ENCODE measurements around the gene PBX4. TPM values are rescaled to one million over a fixed set of nuclear protein-coding genes. Genes with fewer than 3 reads are reported as not detected.

PBX4 gene
- polyA plus RNA-seq, 3 donors from 2014 or later = 0.57 to 0.82 TPM; not detected in 1

DNA sequence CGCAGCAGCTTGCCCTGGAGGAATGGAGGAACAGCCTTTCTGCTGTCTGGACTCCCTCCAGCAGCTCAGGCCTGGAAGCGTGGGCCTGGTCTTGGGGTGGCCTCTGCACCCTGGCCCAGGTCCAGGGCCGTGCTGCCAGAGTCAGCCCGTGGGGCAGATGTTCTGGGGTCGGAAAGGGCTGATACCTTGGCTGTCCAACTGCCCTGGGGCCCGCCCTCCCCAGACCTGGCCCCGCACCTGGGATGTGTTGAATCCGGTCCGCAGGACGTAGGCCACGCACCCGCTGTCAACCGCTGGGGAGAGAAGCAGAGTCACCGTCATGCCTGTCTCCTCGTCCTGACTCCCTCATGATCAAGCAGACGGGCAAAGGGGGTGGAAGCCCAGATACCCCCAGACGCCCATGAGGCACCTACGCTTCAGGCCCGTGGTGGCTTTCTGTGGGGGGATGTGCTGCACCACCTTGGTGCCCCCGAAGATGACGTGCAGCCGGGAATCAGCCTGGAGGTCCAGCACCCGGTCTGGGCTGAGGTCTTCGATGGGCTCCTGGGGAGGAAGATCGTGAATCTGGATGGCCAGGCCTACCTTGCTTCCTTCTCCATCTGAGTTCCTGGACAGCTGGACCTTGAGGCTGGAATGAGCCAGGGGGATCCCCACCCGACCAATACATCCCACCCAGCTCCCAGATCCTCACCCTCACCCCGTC lies 37.3 kb upstream of the PBX4 start:
- no peaks in the 10 kb centered on the region for H3K9me3 Mint-ChIP-seq
- H3K27ac Mint-ChIP-seq = no peak overlapping the region
- DNase-seq = no peak
- H3K36me3 Mint-ChIP-seq = peaks cover 15 to 21% (median 18%) of the 10 kb centered on the region in 3 donors
- no peak overlapping the region for H3K4me3 Mint-ChIP-seq
- H3K27me3 Mint-ChIP-seq (ENCODE audit: low read depth in 3 of 3) = peaks cover 0 to 4% (median 2%) of the 10 kb centered on the region in 3 donors
- H3K4me1 Mint-ChIP-seq = peaks cover 0 to 5% of the 10 kb centered on the region in 2 donors

GRCh38 chr19:19655051-19655594 lies 36.6 kb upstream of the PBX4 start:
- no peak for DNase-seq
- H3K4me1 Mint-ChIP-seq = peaks cover 1 to 5% of the 10 kb centered on the region in 2 donors
- peaks cover 15 to 21% (median 18%) of the 10 kb centered on the region in 3 donors for H3K36me3 Mint-ChIP-seq
- H3K27me3 Mint-ChIP-seq (ENCODE audit: low read depth in 3 of 3) = peaks cover 0 to 6% (median 2%) of the 10 kb centered on the region in 3 donors
- H3K4me3 Mint-ChIP-seq = no peak overlapping the region
- H3K27ac Mint-ChIP-seq = no peak overlapping the region
- no peaks in the 10 kb centered on the region for H3K9me3 Mint-ChIP-seq

- peaks cover 1 to 5% of the 10 kb centered on the region in 2 donors for H3K4me1 Mint-ChIP-seq
Observed at GRCh38 chr19:19654441-19654840, 36.0 kb upstream of the PBX4 start.

DNA sequence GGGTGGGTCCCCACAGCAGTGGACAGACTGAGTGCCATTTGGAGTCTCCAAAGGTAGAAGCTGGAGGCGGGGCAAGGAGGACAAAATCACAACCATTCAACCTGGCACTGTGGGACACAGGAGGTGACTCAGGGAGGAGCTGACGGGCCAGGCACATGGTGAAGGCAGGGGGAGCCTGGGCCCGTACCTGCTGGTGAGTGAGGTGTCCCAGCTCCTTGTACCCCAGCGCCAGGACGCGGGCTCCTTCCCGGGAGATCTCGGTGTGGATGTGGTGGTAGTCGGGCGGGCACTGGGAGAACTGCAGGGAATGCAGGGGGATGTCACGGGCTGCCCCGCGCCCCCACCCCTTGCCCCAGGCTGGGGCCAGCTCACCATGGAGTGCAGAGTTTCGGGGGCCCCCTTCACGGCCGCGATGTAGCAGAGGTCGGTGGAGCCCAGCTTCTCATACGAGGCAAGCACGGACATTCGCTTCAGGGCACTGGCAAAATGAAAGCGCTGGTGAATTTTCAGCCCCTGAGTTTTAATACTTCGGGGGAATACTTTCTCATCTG lies 35.2 kb upstream of the PBX4 start:
- no peak for DNase-seq
- Mint-ChIP-seq H3K36me3 (peaks cover 18 to 21% (median 18%) of the 10 kb centered on the region in 3 donors), H3K27me3 (ENCODE audit: low read depth in 3 of 3) (peaks cover 0 to 6% (median 2%) of the 10 kb centered on the region in 3 donors), H3K4me1 (peaks cover 1 to 5% of the 10 kb centered on the region in 2 donors), H3K9me3 (no peaks in the 10 kb centered on the region), H3K4me3 (no peak overlapping the region), H3K27ac (no peak overlapping the region)

More at GRCh38 chr19:19654441-19654840, 36.0 kb upstream of the PBX4 start:
- peak overlapping the region in 1 of 6 donors; percentile 69 for H3K27ac Mint-ChIP-seq
- no peak overlapping the region for H3K4me3 Mint-ChIP-seq
- H3K27me3 Mint-ChIP-seq (ENCODE audit: low read depth in 3 of 3) = peaks cover 0 to 6% (median 2%) of the 10 kb centered on the region in 3 donors
- DNase-seq = no peak
- H3K9me3 Mint-ChIP-seq = no peaks in the 10 kb centered on the region
- H3K36me3 Mint-ChIP-seq = peaks cover 15 to 21% (median 18%) of the 10 kb centered on the region in 3 donors

DNA sequence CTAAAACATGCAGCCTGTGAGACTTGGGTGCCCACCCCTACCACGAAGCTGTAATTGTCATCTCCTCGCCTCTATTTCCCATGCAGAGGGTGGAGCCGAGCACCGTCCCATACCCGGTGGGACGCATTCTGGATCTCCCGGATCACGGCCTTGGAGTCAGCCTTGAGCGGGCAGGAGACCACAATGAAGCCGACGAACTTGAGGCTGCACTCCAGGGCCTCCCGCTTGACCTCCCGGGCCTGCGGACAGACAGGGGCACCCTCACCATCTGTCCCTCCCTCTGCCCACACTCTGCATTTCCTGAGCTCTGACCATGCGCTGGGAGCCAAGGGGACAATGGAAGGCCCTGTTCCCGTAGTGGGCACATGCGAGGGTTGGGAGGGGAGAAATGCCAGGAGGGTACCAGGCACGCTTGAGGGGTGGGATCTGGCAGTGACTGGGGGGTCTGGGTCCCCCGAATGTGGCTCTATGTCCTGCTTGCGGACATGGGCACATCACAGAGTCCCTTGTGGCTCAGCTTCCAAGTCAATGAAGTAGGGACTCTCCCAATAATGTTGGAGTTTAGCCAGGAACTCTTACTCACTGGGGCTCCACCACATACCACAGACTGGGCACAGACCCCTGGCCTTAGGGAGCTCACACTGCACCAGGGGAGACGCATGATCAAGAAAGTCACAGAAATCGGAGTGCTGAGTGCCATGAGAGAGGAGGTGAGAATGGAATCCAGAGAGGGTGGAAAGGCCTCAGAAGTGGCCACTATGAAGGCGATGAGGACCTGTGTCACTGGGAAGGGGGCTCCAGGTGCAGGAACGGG lies 34.2 kb upstream of the PBX4 start:
- H3K9me3 Mint-ChIP-seq = no peaks in the 10 kb centered on the region
- peaks cover 11 to 18% (median 16%) of the 10 kb centered on the region in 3 donors for H3K36me3 Mint-ChIP-seq
- DNase-seq = no peak
- no peak overlapping the region for H3K27ac Mint-ChIP-seq
- no peak overlapping the region for H3K4me3 Mint-ChIP-seq
- H3K4me1 Mint-ChIP-seq = peaks cover 0 to 1% of the 10 kb centered on the region in 2 donors
- H3K27me3 Mint-ChIP-seq (ENCODE audit: low read depth in 3 of 3) = peaks cover 1 to 4% (median 2%) of the 10 kb centered on the region in 3 donors

GRCh38 chr19:19651076-19651475 lies 32.6 kb upstream of the PBX4 start:
- DNase-seq = no peak
- peaks cover 11 to 18% (median 16%) of the 10 kb centered on the region in 3 donors for H3K36me3 Mint-ChIP-seq
- H3K4me1 Mint-ChIP-seq = peaks cover 0 to 1% of the 10 kb centered on the region in 2 donors
- no peaks in the 10 kb centered on the region for H3K9me3 Mint-ChIP-seq
- H3K27me3 Mint-ChIP-seq (ENCODE audit: low read depth in 3 of 3) = peaks cover 0 to 4% (median 2%) of the 10 kb centered on the region in 3 donors
- no peak overlapping the region for H3K4me3 Mint-ChIP-seq
- no peak overlapping the region for H3K27ac Mint-ChIP-seq

GRCh38 chr19:19650331-19650730 lies 31.8 kb upstream of the PBX4 start:
- H3K27ac Mint-ChIP-seq = no peak overlapping the region

DNA sequence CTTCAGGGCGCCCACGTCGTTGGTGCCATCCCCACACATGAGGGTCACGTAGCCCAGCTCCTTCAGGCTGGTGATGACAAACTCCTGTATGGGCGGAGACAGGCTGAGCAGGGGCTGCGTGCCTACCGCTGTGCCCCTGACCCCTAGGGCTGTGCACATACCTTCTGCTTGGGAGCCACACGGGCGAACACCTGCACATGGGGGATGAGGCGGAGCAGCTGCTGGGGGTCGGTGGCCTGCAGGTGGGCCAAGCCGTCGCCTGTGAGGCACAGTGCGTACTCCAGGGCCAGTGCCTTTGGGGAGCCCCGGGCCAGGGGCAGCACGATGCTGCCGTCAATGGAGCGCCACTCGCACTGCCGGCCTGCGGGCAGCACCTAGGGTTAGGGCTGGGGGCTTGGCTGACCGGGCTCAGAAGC lies 31.1 kb upstream of the PBX4 start:
- peaks cover 7 to 15% (median 12%) of the 10 kb centered on the region in 3 donors for H3K36me3 Mint-ChIP-seq
- no peak overlapping the region for H3K4me3 Mint-ChIP-seq
- H3K9me3 Mint-ChIP-seq = no peaks in the 10 kb centered on the region

More at GRCh38 chr19:19650331-19650730, 31.8 kb upstream of the PBX4 start:
- Mint-ChIP-seq H3K27me3 (ENCODE audit: low read depth in 3 of 3) (peaks cover 0 to 4% (median 2%) of the 10 kb centered on the region in 3 donors), H3K4me1 (peaks cover 0 to 1% of the 10 kb centered on the region in 2 donors), H3K4me3 (no peak overlapping the region), H3K36me3 (peaks cover 11 to 18% (median 16%) of the 10 kb centered on the region in 3 donors), H3K9me3 (no peaks in the 10 kb centered on the region)
- DNase-seq = no peak

GRCh38 chr19:19649155-19649554 lies 30.7 kb upstream of the PBX4 start:
- H3K9me3 Mint-ChIP-seq = no peaks in the 10 kb centered on the region
- no peak overlapping the region for H3K4me3 Mint-ChIP-seq
- H3K27ac Mint-ChIP-seq = peak overlapping the region in 1 of 6 donors; percentile 42
- H3K4me1 Mint-ChIP-seq = peaks cover 0 to 1% of the 10 kb centered on the region in 2 donors
- peaks cover 0 to 4% (median 2%) of the 10 kb centered on the region in 3 donors for H3K27me3 Mint-ChIP-seq (ENCODE audit: low read depth in 3 of 3)
- peaks cover 7 to 15% (median 12%) of the 10 kb centered on the region in 3 donors for H3K36me3 Mint-ChIP-seq
- no peak for DNase-seq

More for the DNA sequence above, 31.1 kb upstream of the PBX4 start:
- DNase-seq = no peak
- Mint-ChIP-seq H3K27ac (no peak overlapping the region), H3K4me1 (peaks cover 0 to 1% of the 10 kb centered on the region in 2 donors), H3K27me3 (ENCODE audit: low read depth in 3 of 3) (peaks cover 0 to 4% (median 2%) of the 10 kb centered on the region in 3 donors)

GRCh38 chr19:19647037-19647835 lies 28.7 kb upstream of the PBX4 start:
- no peaks in the 10 kb centered on the region for H3K9me3 Mint-ChIP-seq
- H3K27ac Mint-ChIP-seq = no peak overlapping the region
- no peak for DNase-seq
- H3K27me3 Mint-ChIP-seq (ENCODE audit: low read depth in 3 of 3) = peaks cover 2 to 14% (median 9%) of the 10 kb centered on the region in 3 donors
- H3K36me3 Mint-ChIP-seq = peaks cover 0 to 4% (median 4%) of the 10 kb centered on the region in 3 donors
- peaks cover 13 to 14% of the 10 kb centered on the region in 2 donors for H3K4me1 Mint-ChIP-seq
- H3K4me3 Mint-ChIP-seq = no peak overlapping the region

GRCh38 chr19:19645233-19645870 lies 26.9 kb upstream of the PBX4 start:
- peaks cover 2 to 13% (median 9%) of the 10 kb centered on the region in 3 donors for H3K27me3 Mint-ChIP-seq (ENCODE audit: low read depth in 3 of 3)
- H3K4me3 Mint-ChIP-seq = no peak overlapping the region
- H3K27ac Mint-ChIP-seq = peak overlapping the region in 2 of 6 donors; percentile 16 to 50
- H3K9me3 Mint-ChIP-seq = no peaks in the 10 kb centered on the region
- H3K36me3 Mint-ChIP-seq = peaks cover 0 to 4% (median 0%) of the 10 kb centered on the region in 3 donors
- DNase-seq = no peak
- H3K4me1 Mint-ChIP-seq = peaks cover 20% of the 10 kb centered on the region in 2 donors

DNA sequence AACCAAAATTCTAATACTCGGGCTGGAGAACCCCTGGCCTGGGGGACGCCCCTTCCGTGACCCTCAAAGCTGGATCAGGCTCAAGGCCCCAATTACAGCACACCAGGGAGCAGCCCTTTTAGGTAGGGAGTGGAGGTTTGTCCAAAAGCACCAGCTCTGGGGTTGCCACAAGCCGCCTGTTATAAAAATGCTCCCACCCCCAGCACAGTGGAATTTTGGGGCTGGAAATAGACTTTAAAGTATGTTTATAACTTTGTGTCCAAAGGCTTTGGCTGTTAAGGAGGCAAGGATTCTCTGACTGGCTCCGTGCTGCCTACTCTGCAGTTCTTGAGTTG lies 25.5 kb upstream of the PBX4 start:
- Mint-ChIP-seq H3K4me3 (peak overlapping the region; percentile 95 to 99 (median 98)), H3K9me3 (no peaks in the 10 kb centered on the region), H3K36me3 (no peaks in the 10 kb centered on the region), H3K27me3 (ENCODE audit: low read depth in 3 of 3) (peaks cover 2 to 11% (median 9%) of the 10 kb centered on the region in 3 donors), H3K4me1 (peaks cover 20 to 23% of the 10 kb centered on the region in 2 donors), H3K27ac (peak overlapping the region; percentile 94 to 98 (median 96))
- DNase-seq = no peak

Data from immature natural killer cell (primary cell).